Peyer's patch (tissue), 4 donors: ENCODE results near the gene SLC6A3.

Experiments
- POLR2A ChIP-seq, 2 donors: fragments of 450-650 bp; IDR thresholded peaks; one replicate each; pipeline ENCODE4 v1.5.1; 2017; ENCODE audit warnings: antibody characterized with exemption in 2 of 2, mild to moderate bottlenecking in 2 of 2, moderate library complexity in 2 of 2
- TF ChIP-seq, protein P1 (sequence below), 6 experiments: fragments of 450-650 bp in 4 of 6; fragments of 200-600 bp in 2 of 6; sonication (generic) in 1 of 6; IDR thresholded peaks; one replicate each; pipeline ENCODE4 v1.5.1; 2017 to 2019; ENCODE audit warnings: antibody characterized with exemption in 6 of 6, mild to moderate bottlenecking in 3 of 6, moderate library complexity in 1 of 6

DNA sequence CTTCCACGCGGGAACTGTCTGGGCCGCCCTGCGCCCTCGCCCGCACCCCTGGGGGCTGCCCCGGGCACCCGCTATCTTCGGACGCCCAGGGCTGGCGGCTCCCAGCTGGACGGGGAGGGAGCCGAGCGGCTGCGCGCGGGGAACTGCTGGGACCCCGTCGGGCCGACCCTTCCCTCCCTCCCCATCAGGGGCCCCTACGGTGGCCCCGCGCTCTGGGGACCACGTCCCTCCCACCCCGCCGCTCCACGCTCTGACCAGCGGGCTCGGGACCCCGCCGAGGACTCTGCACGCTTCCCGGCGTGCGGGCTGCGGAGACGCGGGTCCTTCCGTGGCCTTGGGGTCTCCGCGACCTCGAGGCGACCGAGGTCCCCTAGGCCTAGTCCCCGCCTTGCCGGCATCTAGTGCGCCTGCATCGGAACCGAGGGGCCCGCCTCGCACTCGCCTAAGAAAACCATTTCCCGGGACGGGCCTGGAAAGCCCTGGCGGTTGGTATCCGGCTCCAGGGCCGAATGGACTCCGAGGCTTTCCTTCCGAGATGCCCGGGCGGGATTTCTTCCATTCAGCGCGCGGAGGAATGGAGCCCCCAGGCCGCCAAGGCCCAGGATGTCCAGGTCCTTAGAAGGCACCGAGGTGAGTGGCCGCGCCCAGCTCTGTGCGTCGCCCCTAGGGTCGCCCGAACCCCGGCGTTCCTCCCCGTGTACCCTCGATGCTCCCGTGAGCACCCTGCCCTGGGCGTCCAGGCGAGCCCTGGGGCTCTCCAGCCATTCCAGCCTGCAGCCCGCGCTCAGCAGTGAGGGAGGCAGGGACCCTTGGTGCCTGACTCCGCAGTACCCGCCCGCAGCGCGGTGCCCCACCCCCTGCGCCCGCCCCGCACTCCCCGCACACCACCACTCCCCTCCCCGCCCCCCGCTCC, 705 bp upstream of the SLC6A3 start:
- TF ChIP-seq, protein P1, sequence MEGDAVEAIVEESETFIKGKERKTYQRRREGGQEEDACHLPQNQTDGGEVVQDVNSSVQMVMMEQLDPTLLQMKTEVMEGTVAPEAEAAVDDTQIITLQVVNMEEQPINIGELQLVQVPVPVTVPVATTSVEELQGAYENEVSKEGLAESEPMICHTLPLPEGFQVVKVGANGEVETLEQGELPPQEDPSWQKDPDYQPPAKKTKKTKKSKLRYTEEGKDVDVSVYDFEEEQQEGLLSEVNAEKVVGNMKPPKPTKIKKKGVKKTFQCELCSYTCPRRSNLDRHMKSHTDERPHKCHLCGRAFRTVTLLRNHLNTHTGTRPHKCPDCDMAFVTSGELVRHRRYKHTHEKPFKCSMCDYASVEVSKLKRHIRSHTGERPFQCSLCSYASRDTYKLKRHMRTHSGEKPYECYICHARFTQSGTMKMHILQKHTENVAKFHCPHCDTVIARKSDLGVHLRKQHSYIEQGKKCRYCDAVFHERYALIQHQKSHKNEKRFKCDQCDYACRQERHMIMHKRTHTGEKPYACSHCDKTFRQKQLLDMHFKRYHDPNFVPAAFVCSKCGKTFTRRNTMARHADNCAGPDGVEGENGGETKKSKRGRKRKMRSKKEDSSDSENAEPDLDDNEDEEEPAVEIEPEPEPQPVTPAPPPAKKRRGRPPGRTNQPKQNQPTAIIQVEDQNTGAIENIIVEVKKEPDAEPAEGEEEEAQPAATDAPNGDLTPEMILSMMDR (IDR thresholded peaks at IDR 0.05): no peak
- TF ChIP-seq POLR2A (IDR thresholded peaks at IDR 0.05): no peak
